GM18502 (cell line): ENCODE data around the gene TOM1L2.

Experiments used
- ATAC-seq: cut with Tn5 transposase; IDR thresholded peaks from one replicate; pipeline ENCODE4 v1.9.1; 2021; ENCODE audit warnings: mild to moderate bottlenecking; ENCODE audit not compliant: unreplicated experiment, poor library complexity

The TOM1L2 gene

GRCh38 chr17:17972126-17972951 lies at the start of gene TOM1L2, which contains the start of gene DRC3:
TOM1L2 (minus strand) TSS chr17:17972400; CDS start chr17:17972313, 87 bp downstream.
DRC3 (plus strand) TSS chr17:17972862; CDS start chr17:17977599, 4,737 bp downstream.
- peak; percentile 94 for ATAC-seq

GRCh38 chr17:18021372-18021771 lies 49.2 kb upstream of the TOM1L2 start:
- ATAC-seq, result no peak

DNA sequence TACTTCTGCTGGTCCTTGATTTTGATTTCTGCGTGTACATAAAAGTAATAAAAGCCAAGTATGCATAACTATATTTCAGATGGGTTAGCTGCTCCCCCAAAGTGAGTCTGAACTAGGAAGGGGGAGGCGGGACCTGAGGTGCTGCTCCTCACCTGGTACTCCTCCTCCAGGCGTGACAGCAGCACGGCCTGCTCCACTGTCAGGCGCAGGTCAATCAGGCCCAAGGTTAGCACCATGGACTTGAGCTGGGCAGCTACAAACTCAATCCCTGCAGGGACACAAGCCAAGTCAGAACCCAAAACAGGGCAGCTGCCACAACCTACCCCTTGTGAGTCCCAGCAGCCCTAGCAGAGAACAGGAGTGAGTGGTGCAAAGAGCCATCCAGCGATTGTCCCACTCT lies 48.8 kb upstream of the TOM1L2 start:
- ATAC-seq, result no peak

- no peak for ATAC-seq
Measured at GRCh38 chr17:18019838-18020154, 47.6 kb upstream of the TOM1L2 start.

GRCh38 chr17:18018411-18018921 lies 46.3 kb upstream of the TOM1L2 start:
- ATAC-seq, result no peak

DNA sequence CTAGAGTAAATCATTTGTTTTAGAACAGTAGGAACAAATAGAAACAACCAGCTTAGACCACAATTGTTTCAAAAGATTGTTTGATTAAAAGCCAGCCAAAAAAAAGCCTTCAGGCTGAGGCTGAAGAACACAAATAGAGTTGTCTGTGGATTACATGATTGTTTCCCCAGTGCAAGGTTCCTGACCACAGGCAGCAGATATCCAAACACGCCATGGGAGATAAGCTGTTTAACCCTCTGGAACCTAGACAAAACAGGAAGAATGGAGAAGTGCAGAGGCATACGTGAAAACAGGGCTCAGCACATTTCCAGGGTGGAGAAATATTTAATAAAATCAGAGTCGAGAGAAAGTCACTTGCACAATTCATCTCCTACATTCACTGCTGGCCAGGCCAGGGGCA lies 45.8 kb upstream of the TOM1L2 start:
- ATAC-seq, result no peak

DNA sequence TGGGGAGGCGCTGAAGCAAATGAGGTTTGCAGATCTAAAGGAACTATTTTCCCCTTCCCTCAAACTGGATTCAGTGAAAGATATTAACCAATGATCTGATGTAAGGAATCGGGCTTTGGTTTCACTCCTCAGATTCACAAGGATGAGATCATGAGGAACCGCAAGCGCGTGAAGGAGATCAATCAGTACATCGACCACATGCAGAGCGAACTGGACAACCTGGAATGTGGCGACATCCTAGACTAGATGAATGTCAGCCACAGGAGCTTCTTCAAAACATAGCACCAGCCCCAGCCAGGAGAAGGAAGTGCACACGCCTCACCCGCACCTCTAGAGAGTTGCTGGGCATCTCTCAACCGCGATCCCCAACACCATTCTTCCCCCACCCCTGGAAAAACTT lies 44.2 kb upstream of the TOM1L2 start:
- ATAC-seq, result no peak

- ATAC-seq, result no peak
Measured at GRCh38 chr17:18015593-18015992, 43.4 kb upstream of the TOM1L2 start.

GRCh38 chr17:18014006-18014405 lies 41.8 kb upstream of the TOM1L2 start:
- ATAC-seq, result no peak

DNA sequence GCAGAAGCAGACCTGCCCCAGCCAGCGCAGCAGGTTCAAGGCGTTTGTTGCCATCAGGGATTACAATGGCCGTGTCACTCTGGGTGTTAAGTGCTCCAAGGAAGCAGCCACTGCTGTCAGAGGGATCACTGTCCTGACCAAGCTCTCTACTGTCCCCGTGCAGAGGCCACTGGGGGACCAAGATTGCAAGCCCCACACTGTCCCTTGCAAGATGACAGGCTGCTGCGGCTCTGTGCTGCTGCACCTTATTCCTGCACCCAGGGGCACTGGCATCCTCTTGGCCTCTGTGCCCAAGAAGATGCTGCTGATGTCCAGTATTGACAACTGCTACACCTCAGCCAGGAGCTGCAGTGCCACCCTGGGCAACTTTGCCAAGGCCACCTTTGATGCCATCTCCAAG lies 39.1 kb upstream of the TOM1L2 start:
- ATAC-seq, result no peak

- no peak for ATAC-seq
Measured at GRCh38 chr17:18009609-18010420, 37.6 kb upstream of the TOM1L2 start.

GRCh38 chr17:18008496-18009268 lies 36.5 kb upstream of the TOM1L2 start:
- ATAC-seq, result no peak

- no peak for ATAC-seq
Measured at GRCh38 chr17:18006495-18007239, 34.5 kb upstream of the TOM1L2 start.

GRCh38 chr17:18005496-18005895 lies 33.3 kb upstream of the TOM1L2 start:
- ATAC-seq, result no peak

GRCh38 chr17:18004884-18005305 lies 32.7 kb upstream of the TOM1L2 start:
- ATAC-seq, result no peak

- no peak for ATAC-seq
Measured at GRCh38 chr17:18004345-18004744, 32.1 kb upstream of the TOM1L2 start.

GRCh38 chr17:18002171-18002570 lies 30.0 kb upstream of the TOM1L2 start:
- ATAC-seq, result no peak

GRCh38 chr17:18000030-18000408 lies 27.8 kb upstream of the TOM1L2 start:
- ATAC-seq, result no peak

GRCh38 chr17:17999364-18000029 lies 27.3 kb upstream of the TOM1L2 start:
- no peak for ATAC-seq
